Vagina (tissue), 2 donors: Measurements from ENCODE around the gene NOP9. TPM values are rescaled to one million over a fixed set of nuclear protein-coding genes. Genes with fewer than 3 reads are reported as not detected.
A peak's percentile ranks its signal among the peaks of the same experiment; 100 is the strongest.

Source experiments
- DNase-seq, 2 donors: peaks; one replicate each; pipeline ENCODE4 v3.0.0-alpha.2; 2017; ENCODE audit errors: extremely low spot score in 2 of 2
- H3K27ac ChIP-seq: fragments of 200-600 bp; sonication (generic); one replicate; pipeline ENCODE4 v1.5.1; 2019
- H3K27me3 ChIP-seq: fragments of 200-600 bp; sonication (generic); one replicate; pipeline ENCODE4 v1.5.1; 2019
- H3K36me3 ChIP-seq, 2 donors: fragments of 200-600 bp; sonication (generic); one replicate each; pipeline ENCODE4 v1.5.1; 2017 to 2019
- H3K4me1 ChIP-seq: fragments of 200-600 bp; sonication (generic); one replicate; pipeline ENCODE4 v1.5.1; 2019
- H3K4me3 ChIP-seq, 2 donors: fragments of 200-600 bp; sonication (generic); 1 replicate in 1 of 2; 2 replicates in 1 of 2; pipeline ENCODE4 v1.5.1; 2016 to 2019
- H3K9me3 ChIP-seq: fragments of 200-600 bp; sonication (generic); one replicate; pipeline ENCODE4 v1.5.1; 2019
- CTCF ChIP-seq, 3 experiments: fragments of 450-650 bp in 2 of 3; fragments of 200-600 bp in 1 of 3; sonication (generic) in 1 of 3; IDR thresholded peaks; one replicate each; pipeline ENCODE4 v1.5.1; 2017 to 2019; ENCODE audit warnings: antibody characterized with exemption in 3 of 3, mild to moderate bottlenecking in 2 of 3, moderate library complexity in 2 of 3
- POLR2A ChIP-seq, 2 donors: fragments of 450-650 bp; IDR thresholded peaks; one replicate each; pipeline ENCODE4 v1.6.1; 2017; ENCODE audit warnings: antibody characterized with exemption in 2 of 2, mild to moderate bottlenecking in 2 of 2, moderate library complexity in 2 of 2
- POLR2AphosphoS5 ChIP-seq, 2 donors: sonication (generic); formaldehyde crosslinking; IDR thresholded peaks; one replicate each; pipeline ENCODE4 v1.9.0; 2017; ENCODE audit warnings: antibody characterized with exemption in 2 of 2, mild to moderate bottlenecking in 2 of 2, low read depth in 1 of 2; ENCODE audit not compliant: insufficient read depth in 1 of 2
- intact Hi-C: fragments of 100-400 bp; cut with DNase I; formaldehyde crosslinking; loops from one replicate; pipeline ENCODE4 v1.15.1; 2023
- total RNA-seq: library from RNA; depleted of rRNA; stranded (reverse); fragments of >200 nt; gene quantifications from one replicate; pipeline ENCODE4 v1.2.3, GENCODE V29; 2016

NOP9 gene
- 13.8 TPM for total RNA-seq

GRCh38 chr14:24299255-24300191 lies at the start of gene NOP9, which contains the start of gene DHRS1:
Gene NOP9, plus strand, starts transcription at chr14:24299850. Its CDS starts 105 bp downstream, at chr14:24299955.
Gene DHRS1, minus strand, starts transcription at chr14:24299780. Its CDS starts 674 bp downstream, at chr14:24299106.
- Histone ChIP-seq H3K9me3 (no peaks in the 10 kb centered on the region), H3K4me1 (peaks cover 47% of the 10 kb centered on the region), H3K36me3 (peaks cover 0 to 44% of the 10 kb centered on the region in 2 donors), H3K27ac (peak within 1 kb of the TSS; percentile 88), H3K4me3 (peak within 1 kb of the TSS; percentile 69 to 87), H3K27me3 (no peaks in the 10 kb centered on the region)
- DNase-seq, result no peak
- TF ChIP-seq POLR2AphosphoS5 (IDR thresholded peaks at IDR 0.05; ENCODE audit: insufficient read depth in 1 of 2, low read depth in 1 of 2), result peak; percentile 90 to 92
- no peak for TF ChIP-seq CTCF (IDR thresholded peaks at IDR 0.05)
- peak in 1 of 2 donors; percentile 41 for TF ChIP-seq POLR2A (IDR thresholded peaks at IDR 0.05)
- intact Hi-C loops, result no loop called here

- H3K36me3 ChIP-seq, result no peaks in the 10 kb centered on the region
- TF ChIP-seq POLR2A (IDR thresholded peaks at IDR 0.05), result no peak
These were observed 49.3 kb upstream of the NOP9 start for GRCh38 chr14:24250354-24250753.

GRCh38 chr14:24251880-24252288 lies 47.8 kb upstream of the NOP9 start:
- DNase-seq, result no peak
- TF ChIP-seq CTCF (IDR thresholded peaks at IDR 0.05) (no peak), POLR2AphosphoS5 (IDR thresholded peaks at IDR 0.05; ENCODE audit: insufficient read depth in 1 of 2, low read depth in 1 of 2) (no peak), POLR2A (IDR thresholded peaks at IDR 0.05) (no peak)
- no peak overlapping the region for H3K27ac ChIP-seq

More at GRCh38 chr14:24250354-24250753, 49.3 kb upstream of the NOP9 start:
- intact Hi-C loops, result no loop called here
- no peak overlapping the region for H3K27ac ChIP-seq
- H3K9me3 ChIP-seq, result no peaks in the 10 kb centered on the region
- no peak for DNase-seq
- no peaks in the 10 kb centered on the region for H3K27me3 ChIP-seq
- H3K4me1 ChIP-seq, result no peaks in the 10 kb centered on the region
- H3K4me3 ChIP-seq, result no peak overlapping the region

GRCh38 chr14:24252289-24253124 lies 47.1 kb upstream of the NOP9 start:
- Histone ChIP-seq H3K27ac (no peak overlapping the region), H3K9me3 (no peaks in the 10 kb centered on the region), H3K36me3 (no peaks in the 10 kb centered on the region), H3K27me3 (no peaks in the 10 kb centered on the region), H3K4me3 (no peak overlapping the region), H3K4me1 (no peaks in the 10 kb centered on the region)
- DNase-seq, result no peak
- TF ChIP-seq CTCF (IDR thresholded peaks at IDR 0.05), result no peak
- no peak for TF ChIP-seq POLR2A (IDR thresholded peaks at IDR 0.05)
- TF ChIP-seq POLR2AphosphoS5 (IDR thresholded peaks at IDR 0.05; ENCODE audit: insufficient read depth in 1 of 2, low read depth in 1 of 2), result no peak
- intact Hi-C loops, result no loop called here

More at GRCh38 chr14:24251880-24252288, 47.8 kb upstream of the NOP9 start:
- intact Hi-C loops, result no loop called here
- no peaks in the 10 kb centered on the region for H3K9me3 ChIP-seq
- H3K4me3 ChIP-seq, result no peak overlapping the region
- no peaks in the 10 kb centered on the region for H3K27me3 ChIP-seq
- no peaks in the 10 kb centered on the region for H3K36me3 ChIP-seq
- no peaks in the 10 kb centered on the region for H3K4me1 ChIP-seq

GRCh38 chr14:24253936-24254335 lies 45.7 kb upstream of the NOP9 start:
- intact Hi-C loops, result no loop called here
- Histone ChIP-seq H3K4me3 (no peak overlapping the region), H3K36me3 (no peaks in the 10 kb centered on the region), H3K27ac (no peak overlapping the region), H3K27me3 (no peaks in the 10 kb centered on the region), H3K9me3 (no peaks in the 10 kb centered on the region), H3K4me1 (peaks cover 3% of the 10 kb centered on the region)
- no peak for TF ChIP-seq CTCF (IDR thresholded peaks at IDR 0.05)
- no peak for TF ChIP-seq POLR2A (IDR thresholded peaks at IDR 0.05)
- TF ChIP-seq POLR2AphosphoS5 (IDR thresholded peaks at IDR 0.05; ENCODE audit: insufficient read depth in 1 of 2, low read depth in 1 of 2), result no peak
- no peak for DNase-seq
